GM18907 (cell line): Measurements from ENCODE around the gene VASH2.

ENCODE experiments used
- ATAC-seq: cut with Tn5 transposase; IDR thresholded peaks from one replicate; pipeline ENCODE4 v1.9.1; 2021; ENCODE audit warnings: mild to moderate bottlenecking, moderate library complexity; ENCODE audit not compliant: unreplicated experiment

The VASH2 gene

GRCh38 chr1:212928323-212929291, 21.7 kb upstream of the VASH2 start:
- ATAC-seq: peak; percentile 81

- peak; percentile 51 for ATAC-seq
Observed at GRCh38 chr1:212930986-212931678, 19.2 kb upstream of the VASH2 start.

GRCh38 chr1:212933815-212934471, 16.4 kb upstream of the VASH2 start:
- ATAC-seq: no peak

GRCh38 chr1:212935387-212935981, 14.9 kb upstream of the VASH2 start:
- no peak for ATAC-seq

GRCh38 chr1:212937034-212937433, 13.3 kb upstream of the VASH2 start:
- ATAC-seq: no peak

- ATAC-seq: no peak
Observed at GRCh38 chr1:212938846-212939245, 11.5 kb upstream of the VASH2 start.

GRCh38 chr1:212941452-212941851, 8.9 kb upstream of the VASH2 start:
- ATAC-seq: no peak

GRCh38 chr1:212942679-212943392, 7.5 kb upstream of the VASH2 start:
- no peak for ATAC-seq

- ATAC-seq: no peak
Observed at GRCh38 chr1:212943393-212943710, 7.0 kb upstream of the VASH2 start.

GRCh38 chr1:212944229-212944901, 6.0 kb upstream of the VASH2 start:
- peak; percentile 54 for ATAC-seq

- ATAC-seq: no peak
Observed at GRCh38 chr1:212945056-212945455, 5.3 kb upstream of the VASH2 start.

- ATAC-seq: no peak
Observed at GRCh38 chr1:212945463-212946160, 4.7 kb upstream of the VASH2 start.

- ATAC-seq: no peak
Observed at GRCh38 chr1:212946872-212947271, 3.5 kb upstream of the VASH2 start.

GRCh38 chr1:212949771-212950170, 570 bp upstream of the VASH2 start:
- ATAC-seq: no peak

GRCh38 chr1:212951126-212951946, 995 bp downstream of the VASH2 start:
- no peak for ATAC-seq

- ATAC-seq: no peak
Observed at GRCh38 chr1:212951947-212952640, 1.8 kb downstream of the VASH2 start.

GRCh38 chr1:212952641-212952976, 2.3 kb downstream of the VASH2 start:
- no peak for ATAC-seq

- no peak for ATAC-seq
Observed at GRCh38 chr1:212953321-212953720, 3.0 kb downstream of the VASH2 start.
